H1 (cell line): ENCODE measurements around the gene ANKRD62. TPM values are rescaled to one million over a fixed set of nuclear protein-coding genes. Genes with fewer than 3 reads are reported as not detected.

Source experiments
- CTCF ChIA-PET: fragments of 300-600 bp; sonication (Branson Sonifier 250); formaldehyde crosslinking; loops from one replicate; lab custom pipeline; 2021; ENCODE audit not compliant: partially characterized antibody; lab: Charles Lee
- POLR2A ChIA-PET: fragments of 300-600 bp; sonication (Branson Sonifier 250); formaldehyde crosslinking; loops from one replicate; lab custom pipeline; 2021; ENCODE audit warnings: inconsistent platforms; ENCODE audit not compliant: partially characterized antibody; lab: Charles Lee
- DNase-seq, 2 experiments: peaks; one replicate each; pipeline versions ENCODE4 v3.0.0 to v3.0.0-alpha.2; 2010 to 2022; ENCODE audit warnings: low spot score in 2 of 2, low read depth in 1 of 2, mixed read lengths in 1 of 2
- FAIRE-seq: peaks from 2 replicates; lab custom pipeline; 2011; peaks lifted over from hg19 to GRCh38; lab: Jason Lieb, UNC
- H2AFZ ChIP-seq: 2 replicates; pipeline ENCODE4 v1.8.1; 2012; ENCODE audit warnings: low read length, inconsistent platforms
- H2AK5ac ChIP-seq: 2 replicates; pipeline ENCODE4 v1.6.1; 2013; ENCODE audit warnings: low read depth, low read length
- H2BK120ac ChIP-seq: replicated peaks from 2 replicates; pipeline ENCODE3; 2013; ENCODE audit warnings: low read depth, low read length, inconsistent platforms
- H2BK12ac ChIP-seq: 2 replicates; pipeline ENCODE4 v1.6.1; 2013; ENCODE audit warnings: low read depth, low read length
- H2BK15ac ChIP-seq: 2 replicates; pipeline ENCODE4 v1.6.1; 2013; ENCODE audit warnings: low read length
- H2BK20ac ChIP-seq: 2 replicates; pipeline ENCODE4 v1.6.1; 2013; ENCODE audit warnings: low read length
- H2BK5ac ChIP-seq: 2 replicates; pipeline ENCODE4 v1.6.1; 2013; ENCODE audit warnings: low read depth, low read length
- H3K14ac ChIP-seq: 2 replicates; pipeline ENCODE4 v1.6.1; 2013; ENCODE audit warnings: inconsistent platforms; ENCODE audit not compliant: insufficient read length
- H3K18ac ChIP-seq: 2 replicates; pipeline ENCODE4 v1.6.1; 2013; ENCODE audit warnings: low read length; ENCODE audit errors: extremely low read depth
- H3K23ac ChIP-seq: 2 replicates; pipeline ENCODE4 v1.6.1; 2013; ENCODE audit warnings: inconsistent platforms; ENCODE audit not compliant: insufficient read length
- H3K23me2 ChIP-seq: 2 replicates; pipeline ENCODE4 v1.6.1; 2013; ENCODE audit warnings: low read depth, low read length
- H3K27ac ChIP-seq: 2 replicates; pipeline ENCODE4 v1.6.1; 2011; ENCODE audit warnings: low read depth, low read length, inconsistent platforms
- H3K27me3 ChIP-seq, 4 experiments: replicated peaks in 1 of 4; 1 replicate in 1 of 4; 2 replicates in 3 of 4; pipeline versions ENCODE4 v1.6.1 to v1.8.1; 2011 to 2013; ENCODE audit warnings: low read length in 3 of 4, mild to moderate bottlenecking in 3 of 4, inconsistent platforms in 2 of 4, mixed read lengths in 2 of 4, moderate library complexity in 1 of 4; ENCODE audit not compliant: control insufficient read depth in 3 of 4, insufficient read depth in 3 of 4; ENCODE audit errors: extremely low read depth in 1 of 4
- H3K36me3 ChIP-seq, 4 experiments: 2 replicates each; pipeline versions ENCODE4 v1.6.1 to v1.8.1; 2011 to 2013; ENCODE audit warnings: mild to moderate bottlenecking in 4 of 4, low read length in 3 of 4, moderate library complexity in 2 of 4, control low read depth in 1 of 4, inconsistent platforms in 1 of 4; ENCODE audit not compliant: insufficient read depth in 4 of 4, control insufficient read depth in 2 of 4
- H3K4ac ChIP-seq: replicated peaks from 2 replicates; pipeline ENCODE3; 2013; ENCODE audit warnings: low read length, low read depth, mixed read lengths, inconsistent platforms; ENCODE audit not compliant: insufficient read length
- H3K4me1 ChIP-seq, 4 experiments: replicated peaks in 1 of 4; 1 replicate in 1 of 4; 2 replicates in 3 of 4; pipeline versions ENCODE4 v1.6.1 to v1.8.1; 2011 to 2013; ENCODE audit warnings: low read length in 3 of 4, inconsistent platforms in 2 of 4, mixed read lengths in 1 of 4; ENCODE audit not compliant: insufficient read depth in 4 of 4, control insufficient read depth in 3 of 4
- H3K4me2 ChIP-seq, 2 experiments: 2 replicates each; pipeline versions ENCODE4 v1.6.1 to v1.8.1; 2011 to 2013; ENCODE audit warnings: low read depth in 2 of 2, low read length in 2 of 2, control low read depth in 1 of 2, inconsistent platforms in 1 of 2, mild to moderate bottlenecking in 1 of 2; ENCODE audit not compliant: insufficient read depth in 1 of 2
- H3K4me3 ChIP-seq, 4 experiments: fragments of 200-600, 300-600 bp in 1 of 4; sonication (generic), shearing (Covaris generic), sonication (Bioruptor Twin) in 1 of 4; 2 replicates each; pipeline versions ENCODE4 v1.5.1 to v1.8.1; 2011 to 2016; ENCODE audit warnings: low read length in 4 of 4, low read depth in 3 of 4, control low read depth in 2 of 4, inconsistent platforms in 2 of 4, mild to moderate bottlenecking in 2 of 4, mixed read lengths in 1 of 4, moderate library complexity in 1 of 4; ENCODE audit not compliant: insufficient read depth in 2 of 4; ENCODE audit errors: extremely low read depth in 1 of 4
- H3K56ac ChIP-seq: replicated peaks from 2 replicates; pipeline ENCODE3; 2013; ENCODE audit warnings: low read depth, mild to moderate bottlenecking, mixed read lengths, low read length, inconsistent platforms; ENCODE audit not compliant: insufficient read length
- H3K79me1 ChIP-seq: 2 replicates; pipeline ENCODE4 v1.6.1; 2013; ENCODE audit warnings: low read depth, low read length, control low read depth
- H3K79me2 ChIP-seq, 2 experiments: 2 replicates each; pipeline versions ENCODE4 v1.6.1 to v1.8.1; 2012 to 2013; ENCODE audit warnings: low read length in 2 of 2, mild to moderate bottlenecking in 2 of 2, inconsistent platforms in 1 of 2; ENCODE audit not compliant: insufficient read depth in 2 of 2, control insufficient read depth in 1 of 2
- H3K9ac ChIP-seq, 4 experiments: replicated peaks in 1 of 4; 1 replicate in 1 of 4; 2 replicates in 3 of 4; pipeline versions ENCODE4 v1.6.1 to v1.8.1; 2011 to 2013; ENCODE audit warnings: low read depth in 3 of 4, low read length in 3 of 4, control low read depth in 2 of 4, mild to moderate bottlenecking in 2 of 4, moderate library complexity in 2 of 4, inconsistent platforms in 1 of 4; ENCODE audit errors: extremely low read depth in 1 of 4
- H3K9me3 ChIP-seq, 2 experiments: 2 replicates each; pipeline versions ENCODE4 v1.6.1 to v1.8.1; 2012 to 2013; ENCODE audit warnings: mild to moderate bottlenecking in 2 of 2, moderate library complexity in 2 of 2, control low read depth in 1 of 2, inconsistent platforms in 1 of 2, low read depth in 1 of 2, low read length in 1 of 2, mixed read lengths in 1 of 2; ENCODE audit not compliant: insufficient read depth in 2 of 2
- H4K20me1 ChIP-seq, 2 experiments: replicated peaks in 1 of 2; 2 replicates each; pipeline versions ENCODE3 to v1.8.1; 2011 to 2013; ENCODE audit warnings: inconsistent platforms in 2 of 2, low read length in 2 of 2, mild to moderate bottlenecking in 1 of 2; ENCODE audit not compliant: insufficient read depth in 2 of 2, control insufficient read depth in 1 of 2
- H4K5ac ChIP-seq: 2 replicates; pipeline ENCODE4 v1.6.1; 2013; ENCODE audit warnings: low read length, low read depth, mixed read lengths, inconsistent platforms; ENCODE audit not compliant: insufficient read length
- H4K8ac ChIP-seq: 2 replicates; pipeline ENCODE4 v1.8.0; 2013; ENCODE audit warnings: mild to moderate bottlenecking, moderate library complexity, low read length, inconsistent platforms; ENCODE audit not compliant: insufficient read depth; ENCODE audit errors: extremely low read depth
- H4K91ac ChIP-seq: replicated peaks from 2 replicates; pipeline ENCODE3; 2013; ENCODE audit warnings: low read length, mixed read lengths, inconsistent platforms; ENCODE audit not compliant: insufficient read length
- CBX5 ChIP-seq: fragments of 300-800, 300-1000 bp; sonication (generic); IDR thresholded peaks from 2 replicates; pipeline ENCODE4 v1.7.1; 2016; ENCODE audit warnings: antibody characterized with exemption, low read length, low read depth
- CBX8 ChIP-seq: fragments of 300-800, 300-1000 bp; sonication (generic); IDR thresholded peaks from 2 replicates; pipeline ENCODE4 v1.7.1; 2016; ENCODE audit warnings: low read depth, low read length, borderline replicate concordance
- CREB1 ChIP-seq: IDR thresholded peaks from 2 replicates; pipeline ENCODE4 v1.6.1; 2012; ENCODE audit warnings: inconsistent platforms
- PHF8 ChIP-seq: fragments of 200-600 bp; sonication (generic); conservative IDR thresholded peaks from 2 replicates; pipeline ENCODE4 v1.7.1; 2012; ENCODE audit warnings: low read depth, mild to moderate bottlenecking, inconsistent platforms, low read length, moderate library complexity
- POLR2A ChIP-seq, 2 experiments: IDR thresholded peaks; 1 replicate in 1 of 2; 2 replicates in 1 of 2; pipeline ENCODE4 v1.6.1; 2011; ENCODE audit warnings: low read depth in 2 of 2, low read length in 2 of 2, mild to moderate bottlenecking in 2 of 2; ENCODE audit errors: control extremely low read depth in 1 of 2
- WGBS, 2 experiments: shearing (Covaris generic) in 1 of 2; methylation state at CpG; one replicate each; pipeline versions ENCODE4 v1.1.6 to v1.1.7; 2013 to 2015; ENCODE audit warnings: low lambda C conversion rate in 2 of 2, mixed read lengths in 2 of 2, inconsistent platforms in 1 of 2, low coverage in 1 of 2, missing lambda C conversion rate in 1 of 2; ENCODE audit not compliant: insufficient replicate concordance in 2 of 2, insufficient coverage in 1 of 2, insufficient read length in 1 of 2; ENCODE audit errors: extremely low coverage in 1 of 2, missing lambda C conversion rate in 1 of 2; 5-methylcytosine and 5-hydroxymethylcytosine counted together
- polyA plus RNA-seq, 7 experiments: library from polyadenylated mRNA; depleted of rRNA in 3 of 7; stranded (reverse) in 5 of 7; unstranded in 2 of 7; fragments of >200 nt in 5 of 7; fragments of 200-250 nt in 2 of 7; gene quantifications; 1 replicate in 5 of 7; 2 replicates in 1 of 7; 4 replicates in 1 of 7; pipeline versions ENCODE4 v1.2.1 to v1.2.3, GENCODE V29; 2011 to 2013; ENCODE audit warnings: missing spikeins in 2 of 7, mixed read lengths in 2 of 7
- total RNA-seq: library from RNA; stranded (reverse); fragmentation: NEBNext Ultra II Directional; extraction: Animal tissue kit (Norgen Biotek cat#: 25700); gene quantifications from 2 replicates; pipeline ENCODE4 v1.2.1, GENCODE V29; 2021

Gene ANKRD62
- total and polyA plus RNA-seq, 2 of the 8 experiments (the other 6 are each of a cell fraction or from before 2014, with no cell fraction given), result not detected

DNA sequence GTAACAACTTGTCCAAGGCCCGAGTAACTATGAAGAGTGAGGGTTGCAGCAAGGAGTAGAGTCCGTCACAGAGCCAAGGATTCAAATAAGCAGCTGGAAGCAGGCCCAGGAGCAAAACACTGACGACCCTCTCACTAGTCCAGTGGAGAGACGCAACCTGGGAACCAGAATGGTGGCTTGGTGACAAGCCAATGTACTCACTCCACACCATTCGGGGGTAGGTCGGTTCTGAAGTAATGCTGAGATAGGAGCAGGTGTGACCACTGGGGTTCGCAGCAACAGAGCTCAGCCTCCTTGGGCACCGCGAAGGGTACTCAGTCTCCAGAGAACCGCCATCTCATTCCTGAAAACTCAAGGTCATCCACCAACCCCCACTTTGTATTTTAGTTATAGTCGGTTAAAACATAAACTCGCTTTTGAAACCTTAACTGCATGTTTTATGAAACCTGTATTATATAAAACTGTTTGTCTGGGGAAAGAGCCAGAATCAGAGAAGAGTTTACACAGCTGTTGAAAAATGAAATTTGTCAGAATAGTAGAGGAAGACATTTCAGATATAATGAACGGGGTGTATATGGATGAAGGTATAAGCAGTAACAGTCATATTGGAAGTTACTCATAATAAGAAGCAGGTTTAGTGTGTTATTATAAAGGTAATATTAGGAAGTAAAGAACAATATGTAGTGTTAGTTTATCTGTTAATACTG lies 8.6 kb downstream of the ANKRD62 start:
- no peak overlapping the region for H3K23ac ChIP-seq
- H4K91ac ChIP-seq, result no peak overlapping the region
- H2BK5ac ChIP-seq, result no peak overlapping the region
- H4K20me1 ChIP-seq, result no peaks in the 10 kb centered on the region
- H3K9me3 ChIP-seq, result no peaks in the 10 kb centered on the region
- H3K4me2 ChIP-seq, result no peak overlapping the region
- 75% methylated on average over 13 of the region's 13 CpGs; no CpG with 5 or more reads in 1 of the 2 experiments for WGBS, 2 experiments
- no peak overlapping the region for H3K4ac ChIP-seq
- no peaks in the 10 kb centered on the region for H3K36me3 ChIP-seq
- no peaks in the 10 kb centered on the region; a peak in 1 of 7 replicates for H3K27me3 ChIP-seq
- H2BK15ac ChIP-seq, result no peak overlapping the region
- peak overlapping the region; percentile 3; the same call in 1 of the 2 replicates for H4K8ac ChIP-seq
- ChIA-PET CTCF (interaction anchor here (0.5 to 1.6 kb wide), 9 partner anchors 9 to 912 kb away, joined by 3 to 5 read pairs (median 3); no protein-coding TSS in a partner anchor), POLR2A (interaction anchor here (1.3 kb wide), 1 partner anchor 10 kb away, joined by 3 read pairs; no protein-coding TSS in a partner anchor)
- no peak overlapping the region for H3K27ac ChIP-seq
- no peaks in the 10 kb centered on the region for H3K4me1 ChIP-seq
- H3K4me3 ChIP-seq, result no peak overlapping the region
- DNase-seq (no peak), FAIRE-seq (no peak)
- no peak for TF ChIP-seq CBX8
- TF ChIP-seq POLR2A (IDR thresholded peaks at IDR 0.05; ENCODE audit: control extremely low read depth in 1 of 2, low read depth in 2 of 2, low read length in 2 of 2), result no peak
- no peak for TF ChIP-seq CREB1
- TF ChIP-seq PHF8, result no peak
- no peak for TF ChIP-seq CBX5
- no peak overlapping the region for H4K5ac ChIP-seq
- H3K9ac ChIP-seq, result no peak overlapping the region
- H2AK5ac ChIP-seq, result no peak overlapping the region
- no peak overlapping the region for H2BK120ac ChIP-seq
- H3K23me2 ChIP-seq, result no peaks in the 10 kb centered on the region
- H3K79me1 ChIP-seq, result no peaks in the 10 kb centered on the region
- no peak overlapping the region for H3K14ac ChIP-seq
- H3K18ac ChIP-seq, result no peak overlapping the region
- 0 out of 2 replicates have a peak overlapping the region, but pooled peaks have one; percentile 17 for H2AFZ ChIP-seq
- H3K79me2 ChIP-seq, result no peaks in the 10 kb centered on the region
- no peak overlapping the region for H3K56ac ChIP-seq
- H2BK20ac ChIP-seq, result no peak overlapping the region
- H2BK12ac ChIP-seq, result no peak overlapping the region
